CD14-positive monocyte (primary cell): ENCODE data around the gene SMIM29. TPM values are rescaled to one million over a fixed set of nuclear protein-coding genes. Genes with fewer than 3 reads are reported as not detected.

Source experiments
- DNase-seq, 3 donors: peaks; one replicate each; pipeline ENCODE4 v3.0.0-alpha.2; 2011 to 2022
- H2AFZ ChIP-seq: 2 replicates; pipeline ENCODE4 v1.6.0; 2012; ENCODE audit warnings: mild to moderate bottlenecking, low read depth, low read length, inconsistent platforms; ENCODE audit not compliant: insufficient read depth, poor library complexity, severe bottlenecking
- H3K27ac ChIP-seq, 2 donors: 1 replicate in 1 of 2; 2 replicates in 1 of 2; pipeline ENCODE4 v1.5.1; 2012 to 2013; ENCODE audit warnings: low read length in 2 of 2, control low read depth in 1 of 2, inconsistent platforms in 1 of 2, low read depth in 1 of 2, mild to moderate bottlenecking in 1 of 2
- H3K27me3 ChIP-seq, 2 donors: one replicate each; pipeline versions ENCODE4 v1.6.0 to v1.6.1; 2011 to 2013; ENCODE audit warnings: low read length in 2 of 2; ENCODE audit not compliant: control insufficient read depth in 2 of 2, insufficient read depth in 2 of 2
- H3K36me3 ChIP-seq, 2 donors: replicated peaks in 1 of 2; 1 replicate in 1 of 2; 2 replicates in 1 of 2; pipeline versions ENCODE4 v1.5.1 to v1.6.1; 2012 to 2013; ENCODE audit warnings: low read length in 2 of 2, control low read depth in 1 of 2, inconsistent platforms in 1 of 2, mild to moderate bottlenecking in 1 of 2; ENCODE audit not compliant: insufficient read depth in 2 of 2, control insufficient read depth in 1 of 2
- H3K4me1 ChIP-seq, 2 donors: 1 replicate in 1 of 2; 2 replicates in 1 of 2; pipeline versions ENCODE4 v1.5.1 to v1.6.1; 2012 to 2013; ENCODE audit warnings: low read length in 2 of 2, control low read depth in 1 of 2, inconsistent platforms in 1 of 2, mild to moderate bottlenecking in 1 of 2, moderate library complexity in 1 of 2; ENCODE audit not compliant: insufficient read depth in 2 of 2, control insufficient read depth in 1 of 2
- H3K4me2 ChIP-seq: replicated peaks from 2 replicates; pipeline ENCODE3; 2012; ENCODE audit warnings: low read length, moderate library complexity, mild to moderate bottlenecking; ENCODE audit not compliant: poor library complexity, severe bottlenecking; ENCODE audit errors: extremely low read depth
- H3K4me3 ChIP-seq, 3 experiments: fragments of 200-600 bp in 1 of 3; sonication (generic) in 1 of 3; replicated peaks in 1 of 3; 1 replicate in 2 of 3; 2 replicates in 1 of 3; pipeline ENCODE4 v1.5.1; 2011 to 2013; ENCODE audit warnings: low read length in 3 of 3, mild to moderate bottlenecking in 3 of 3, control low read depth in 2 of 3, low read depth in 2 of 3, inconsistent platforms in 1 of 3, moderate library complexity in 1 of 3
- H3K79me2 ChIP-seq: 2 replicates; pipeline ENCODE4 v1.6.0; 2012; ENCODE audit warnings: mild to moderate bottlenecking, control low read depth, inconsistent platforms, low read length, moderate library complexity; ENCODE audit not compliant: insufficient read depth
- H3K9ac ChIP-seq: 2 replicates; pipeline ENCODE4 v1.6.0; 2017; ENCODE audit warnings: low read length, mild to moderate bottlenecking; ENCODE audit not compliant: insufficient read depth, poor library complexity, severe bottlenecking
- H3K9me3 ChIP-seq, 2 donors: replicated peaks in 1 of 2; 1 replicate in 1 of 2; 2 replicates in 1 of 2; pipeline versions ENCODE4 v1.5.1 to v1.6.1; 2012 to 2013; ENCODE audit warnings: low read length in 2 of 2, control low read depth in 1 of 2; ENCODE audit not compliant: control insufficient read depth in 1 of 2, insufficient read depth in 1 of 2
- H4K20me1 ChIP-seq: 2 replicates; pipeline ENCODE4 v1.6.0; 2012; ENCODE audit warnings: mild to moderate bottlenecking, low read length, control low read depth, moderate library complexity; ENCODE audit not compliant: insufficient read depth
- H3K27ac Mint-ChIP-seq, 7 donors: one replicate each; pipeline ENCODE4 v1.8.0; 2020; ENCODE audit warnings: mild to moderate bottlenecking in 7 of 7, mixed read lengths in 7 of 7, moderate library complexity in 6 of 7, inconsistent platforms in 2 of 7
- H3K27me3 Mint-ChIP-seq, 3 donors: one replicate each; pipeline ENCODE4 v1.8.0; 2021 to 2022; ENCODE audit warnings: low read depth in 3 of 3, mild to moderate bottlenecking in 3 of 3, mixed read lengths in 3 of 3, moderate library complexity in 3 of 3, inconsistent platforms in 1 of 3
- H3K36me3 Mint-ChIP-seq, 2 donors: one replicate each; pipeline ENCODE4 v1.8.0; 2020; ENCODE audit warnings: mixed read lengths in 2 of 2, inconsistent platforms in 1 of 2, mild to moderate bottlenecking in 1 of 2
- H3K4me1 Mint-ChIP-seq: one replicate; pipeline ENCODE4 v1.8.0; 2020; ENCODE audit warnings: mild to moderate bottlenecking, mixed read lengths
- H3K4me3 Mint-ChIP-seq, 2 donors: one replicate each; pipeline ENCODE4 v1.8.0; 2020; ENCODE audit warnings: mild to moderate bottlenecking in 2 of 2, mixed read lengths in 2 of 2, moderate library complexity in 1 of 2
- H3K9me3 Mint-ChIP-seq, 7 donors: one replicate each; pipeline ENCODE4 v1.8.0; 2020 to 2022; ENCODE audit warnings: mixed read lengths in 7 of 7, mild to moderate bottlenecking in 6 of 7, moderate library complexity in 6 of 7, inconsistent platforms in 2 of 7
- WGBS: methylation state at CpG from one replicate; pipeline ENCODE4 v1.1.5; 2013; ENCODE audit warnings: missing lambda C conversion rate; ENCODE audit not compliant: insufficient coverage; 5-methylcytosine and 5-hydroxymethylcytosine counted together
- intact Hi-C, 2 donors: fragments of 100-400 bp; cut with micrococcal nuclease; formaldehyde crosslinking; loops; one replicate each; pipeline versions ENCODE4 v1.15.0 to v1.15.1; 2023
- polyA plus RNA-seq, 3 donors: library from polyadenylated mRNA; depleted of rRNA in 1 of 3; unstranded in 2 of 3; stranded (reverse) in 1 of 3; fragments of 300-500 nt in 2 of 3; fragments of >200 nt in 1 of 3; fragmentation: Illumina TruSeq in 2 of 3; gene quantifications; 1 replicate in 2 of 3; 2 replicates in 1 of 3; pipeline ENCODE4 v1.2.3, GENCODE V29; 2012 to 2021
- TF ChIP-seq, protein P1 (sequence below): fragments of 200-600 bp; IDR thresholded peaks from one replicate; pipeline ENCODE4 v1.8.0; 2022; ENCODE audit warnings: antibody characterized with exemption, mild to moderate bottlenecking

Gene SMIM29
- polyA plus RNA-seq, 3 donors = 57.2 to 66.7 (median 60.5) TPM

DNA sequence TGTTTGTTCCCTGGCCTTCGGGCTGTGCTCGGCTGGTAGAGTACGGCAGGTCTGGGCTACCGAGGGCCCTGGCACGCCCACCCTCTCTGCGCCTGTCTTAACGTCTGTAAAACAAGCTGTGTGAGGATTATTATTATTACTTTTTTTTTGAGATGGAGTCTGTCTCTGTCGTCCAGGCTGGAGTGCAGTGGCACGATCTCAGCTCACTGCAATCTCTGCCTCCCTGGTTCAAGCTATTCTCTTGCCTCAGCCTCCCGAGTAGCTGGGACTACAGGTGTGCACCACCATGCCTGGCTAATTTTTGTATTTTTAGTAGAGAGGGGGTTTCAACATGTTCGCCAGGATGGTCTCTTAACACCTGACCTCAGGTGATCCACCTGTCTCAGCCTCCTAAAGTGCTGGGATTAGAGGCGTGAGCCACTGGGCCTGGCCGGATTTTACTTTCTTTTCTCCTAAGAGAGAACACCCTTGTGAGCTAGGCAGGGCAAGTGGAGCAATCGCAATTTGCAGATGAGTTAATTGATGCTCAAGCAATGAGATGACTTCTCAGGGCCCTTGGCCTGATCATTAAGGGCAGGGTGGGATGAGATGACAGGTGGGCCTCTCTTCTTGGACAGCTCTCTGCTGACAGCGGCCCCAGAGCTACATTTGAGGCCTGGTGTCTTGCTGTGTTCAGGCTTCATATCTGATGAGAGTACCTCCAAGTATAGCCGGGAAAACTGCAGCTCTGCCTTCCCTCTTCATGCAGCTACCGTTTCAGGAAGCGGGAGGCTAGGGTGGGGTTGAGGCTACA is 859 bp upstream of the SMIM29 start:
- TF ChIP-seq, protein P1, sequence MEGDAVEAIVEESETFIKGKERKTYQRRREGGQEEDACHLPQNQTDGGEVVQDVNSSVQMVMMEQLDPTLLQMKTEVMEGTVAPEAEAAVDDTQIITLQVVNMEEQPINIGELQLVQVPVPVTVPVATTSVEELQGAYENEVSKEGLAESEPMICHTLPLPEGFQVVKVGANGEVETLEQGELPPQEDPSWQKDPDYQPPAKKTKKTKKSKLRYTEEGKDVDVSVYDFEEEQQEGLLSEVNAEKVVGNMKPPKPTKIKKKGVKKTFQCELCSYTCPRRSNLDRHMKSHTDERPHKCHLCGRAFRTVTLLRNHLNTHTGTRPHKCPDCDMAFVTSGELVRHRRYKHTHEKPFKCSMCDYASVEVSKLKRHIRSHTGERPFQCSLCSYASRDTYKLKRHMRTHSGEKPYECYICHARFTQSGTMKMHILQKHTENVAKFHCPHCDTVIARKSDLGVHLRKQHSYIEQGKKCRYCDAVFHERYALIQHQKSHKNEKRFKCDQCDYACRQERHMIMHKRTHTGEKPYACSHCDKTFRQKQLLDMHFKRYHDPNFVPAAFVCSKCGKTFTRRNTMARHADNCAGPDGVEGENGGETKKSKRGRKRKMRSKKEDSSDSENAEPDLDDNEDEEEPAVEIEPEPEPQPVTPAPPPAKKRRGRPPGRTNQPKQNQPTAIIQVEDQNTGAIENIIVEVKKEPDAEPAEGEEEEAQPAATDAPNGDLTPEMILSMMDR = no peak
- H3K36me3 Mint-ChIP-seq = peaks cover 12 to 18% of the 10 kb centered on the region in 2 donors
- no peak for DNase-seq
- H3K27me3 Mint-ChIP-seq = no peaks in the 10 kb centered on the region
- H3K9me3 Mint-ChIP-seq = no peaks in the 10 kb centered on the region
- Histone ChIP-seq H3K4me2 (peak overlapping the region; percentile 96), H2AFZ (peak overlapping the region; percentile 94), H3K9me3 (no peaks in the 10 kb centered on the region), H3K4me3 (peak overlapping the region; percentile 61 to 82 (median 72)), H3K27me3 (no peaks in the 10 kb centered on the region), H3K4me1 (peaks cover 26 to 34% of the 10 kb centered on the region in 2 donors), H4K20me1 (peaks cover 27% of the 10 kb centered on the region), H3K9ac (peak overlapping the region; percentile 96), H3K27ac (peak overlapping the region; percentile 54 to 95), H3K79me2 (peaks cover 8% of the 10 kb centered on the region), H3K36me3 (peaks cover 0 to 2% of the 10 kb centered on the region in 2 donors)
- 48% methylated on average over 10 of the region's 18 CpGs for WGBS
- intact Hi-C loops = loop anchor here (1.0 to 10.0 kb wide), 5 partner anchors 52 to 175 kb away; no protein-coding TSS in a partner anchor
- H3K4me1 Mint-ChIP-seq = peaks cover 47% of the 10 kb centered on the region
- H3K27ac Mint-ChIP-seq = peak overlapping the region; percentile 91 to 97 (median 95)
- peak overlapping the region; percentile 95 to 97 for H3K4me3 Mint-ChIP-seq

DNA sequence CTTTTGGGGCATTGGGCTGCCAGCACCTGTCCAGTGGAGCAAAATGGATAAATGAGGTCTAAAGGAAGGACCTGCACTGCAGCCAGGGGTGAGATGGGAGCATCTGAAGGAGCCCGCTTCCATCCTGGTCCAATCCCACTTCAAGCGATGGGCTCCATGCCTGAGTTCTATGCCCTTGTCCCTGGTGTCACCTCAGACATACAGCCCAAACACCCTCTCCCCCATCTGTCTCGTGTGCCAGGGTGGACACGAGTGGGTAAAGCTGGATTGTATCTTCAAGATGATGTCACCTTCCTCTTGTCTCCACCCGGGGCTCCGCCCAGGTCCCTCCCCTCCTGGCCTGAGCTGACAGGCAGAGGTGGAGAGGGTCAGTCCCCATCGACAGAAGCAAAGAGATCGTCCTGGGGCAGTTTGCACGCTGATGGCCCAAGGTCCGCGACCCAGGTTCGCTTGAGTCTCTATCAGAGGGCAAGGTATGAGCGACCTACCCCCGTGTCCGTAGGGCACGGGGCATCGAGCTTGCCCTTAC is 544 bp downstream of the SMIM29 start:
- H3K79me2 ChIP-seq = peaks cover 8% of the 10 kb centered on the region
- Mint-ChIP-seq H3K4me1 (peaks cover 61% of the 10 kb centered on the region), H3K27me3 (no peaks in the 10 kb centered on the region), H3K4me3 (peak overlapping the region; percentile 95 to 96), H3K27ac (peak overlapping the region; percentile 93 to 98 (median 97)), H3K36me3 (peaks cover 18 to 25% of the 10 kb centered on the region in 2 donors), H3K9me3 (no peaks in the 10 kb centered on the region)
- H3K4me2 ChIP-seq = peak overlapping the region; percentile 96
- WGBS = 2% methylated on average over 13 of the region's 17 CpGs
- H3K4me1 ChIP-seq = peaks cover 39 to 48% of the 10 kb centered on the region in 2 donors
- peak overlapping the region; percentile 96 for H3K9ac ChIP-seq
- peak; percentile 63 to 83 (median 81) for DNase-seq
- H3K4me3 ChIP-seq = peak overlapping the region; percentile 82 to 93 (median 82)
- TF ChIP-seq, protein P1 = no peak
- no peaks in the 10 kb centered on the region for H3K9me3 ChIP-seq
- H3K27me3 ChIP-seq = no peaks in the 10 kb centered on the region
- H2AFZ ChIP-seq = peak overlapping the region; percentile 55
- peaks cover 4 to 6% of the 10 kb centered on the region in 2 donors for H3K36me3 ChIP-seq
- H4K20me1 ChIP-seq = peaks cover 41% of the 10 kb centered on the region
- intact Hi-C loops = loop anchor here (1.0 to 5.0 kb wide), 4 partner anchors 51 to 177 kb away; no protein-coding TSS in a partner anchor
- H3K27ac ChIP-seq = peak overlapping the region; percentile 95 to 96
